HCT116 (cell line): ENCODE data around the gene PRDM7. TPM values are rescaled to one million over a fixed set of nuclear protein-coding genes. Genes with fewer than 3 reads are reported as not detected.

Experiments
- ATAC-seq: fragments of 200-7000 bp; cut with Tn5 transposase; 2 replicates; pipeline ENCODE4 v1.9.1; 2020; ENCODE audit warnings: mild to moderate bottlenecking, moderate library complexity
- BruUV-seq: library from RNA; stranded (reverse); fragments of 400-500 nt; replicated peaks from 2 replicates; lab custom pipeline; 2021; lab: Mats Ljungman, UMichigan
- CTCF ChIA-PET: fragments of 300-600 bp; sonication (Branson Sonifier 250); formaldehyde crosslinking; loops from one replicate; lab custom pipeline; 2021; ENCODE audit warnings: antibody characterized with exemption; lab: Charles Lee
- POLR2A ChIA-PET: fragments of 300-600, 350-600 bp; sonication (Branson Sonifier 250); formaldehyde crosslinking; loops from one replicate; lab custom pipeline; 2021; ENCODE audit warnings: antibody characterized with exemption; lab: Charles Lee
- RAD21 ChIA-PET, 2 experiments: fragments of 300-600 bp; sonication (Branson Sonifier 250); formaldehyde crosslinking; loops; one replicate each; lab custom pipeline; 2023; ENCODE audit warnings: low total read pairs in 2 of 2; ENCODE audit not compliant: uncharacterized antibody in 2 of 2, unreplicated experiment in 2 of 2, low non-redundant PET in 1 of 2; lab: Charles Lee
- DNase-seq: peaks from one replicate; pipeline ENCODE4 v3.0.0-alpha.2; 2010; ENCODE audit warnings: low read depth, low spot score
- H2AFZ ChIP-seq: fragments of 200-600 bp; shearing (Covaris generic), sonication (generic); 2 replicates; pipeline ENCODE4 v1.6.1; 2017; ENCODE audit warnings: low read depth, mixed run types, mixed read lengths, antibody characterized with exemption, low read length; ENCODE audit not compliant: poor library complexity, severe bottlenecking
- H3K27ac ChIP-seq: 2 replicates; pipeline ENCODE4 v1.5.1; 2012; ENCODE audit warnings: low read depth, low read length
- H3K27me3 ChIP-seq: fragments of 200-600 bp; sonication (generic); 2 replicates; pipeline ENCODE4 v1.6.1; 2016; ENCODE audit warnings: mixed run types, low read length, mixed read lengths; ENCODE audit not compliant: insufficient read depth
- H3K36me3 ChIP-seq, 2 experiments: fragments of 200-500 bp in 1 of 2; fragments of 200-600 bp in 1 of 2; sonication (Bioruptor generic) in 1 of 2; sonication (generic) in 1 of 2; 2 replicates each; pipeline versions ENCODE4 v1.5.1 to v1.6.1; 2014 to 2016; ENCODE audit warnings: low read length in 2 of 2, inconsistent platforms in 1 of 2, mixed read lengths in 1 of 2, mixed run types in 1 of 2; ENCODE audit not compliant: insufficient read depth in 2 of 2, control insufficient read depth in 1 of 2
- H3K4me1 ChIP-seq, 2 experiments: fragments of 200-600 bp in 1 of 2; sonication (generic) in 1 of 2; 2 replicates each; pipeline versions ENCODE4 v1.5.1 to v1.6.1; 2012 to 2017; ENCODE audit warnings: low read length in 2 of 2, inconsistent platforms in 1 of 2, mild to moderate bottlenecking in 1 of 2, mixed read lengths in 1 of 2, mixed run types in 1 of 2, moderate library complexity in 1 of 2; ENCODE audit not compliant: insufficient read depth in 2 of 2, control insufficient read depth in 1 of 2
- H3K4me2 ChIP-seq: fragments of 200-600 bp; sonication (generic); 2 replicates; pipeline ENCODE4 v1.6.1; 2017; ENCODE audit warnings: mixed run types, low read length, mixed read lengths
- H3K4me3 ChIP-seq, 2 experiments: fragments of 200-600 bp in 1 of 2; sonication (generic) in 1 of 2; replicated peaks in 1 of 2; 2 replicates each; pipeline ENCODE4 v1.5.1; 2011 to 2016; ENCODE audit warnings: low read length in 2 of 2, control low read depth in 1 of 2, low read depth in 1 of 2, mild to moderate bottlenecking in 1 of 2, mixed read lengths in 1 of 2, mixed run types in 1 of 2
- H3K79me2 ChIP-seq: fragments of 200-600 bp; sonication (generic); 2 replicates; pipeline ENCODE4 v1.6.1; 2017; ENCODE audit warnings: mild to moderate bottlenecking, mixed run types, low read length, moderate library complexity, mixed read lengths; ENCODE audit not compliant: insufficient read depth
- H3K9ac ChIP-seq: fragments of 200-600 bp; sonication (generic); 2 replicates; pipeline ENCODE4 v1.6.1; 2016; ENCODE audit warnings: low read length, mixed read lengths
- H3K9me2 ChIP-seq: fragments of 200-600 bp; sonication (generic), shearing (Covaris generic); 2 replicates; pipeline ENCODE4 v1.6.1; 2017; ENCODE audit warnings: mixed run types, mild to moderate bottlenecking, moderate library complexity; ENCODE audit not compliant: insufficient read depth
- H3K9me3 ChIP-seq, 2 experiments: fragments of 200-500 bp in 1 of 2; fragments of 200-600 bp in 1 of 2; sonication (Bioruptor generic) in 1 of 2; sonication (generic) in 1 of 2; 2 replicates each; pipeline ENCODE4 v1.6.1; 2014 to 2017; ENCODE audit warnings: low read length in 2 of 2, mixed read lengths in 2 of 2, inconsistent platforms in 1 of 2, low read depth in 1 of 2, mild to moderate bottlenecking in 1 of 2, mixed run types in 1 of 2, moderate library complexity in 1 of 2; ENCODE audit not compliant: control insufficient read depth in 1 of 2, insufficient read depth in 1 of 2
- H4K20me1 ChIP-seq: fragments of 200-600 bp; sonication (generic), shearing (Covaris generic); 2 replicates; pipeline ENCODE4 v1.6.1; 2017; ENCODE audit warnings: mixed run types, mild to moderate bottlenecking, moderate library complexity; ENCODE audit not compliant: insufficient read depth
- CEBPB ChIP-seq: IDR thresholded peaks from 2 replicates; pipeline ENCODE4 v1.6.1; 2012; ENCODE audit warnings: low read depth
- CTCF ChIP-seq, 3 experiments: fragments of 200-600 bp in 1 of 3; sonication (generic) in 1 of 3; IDR thresholded peaks in 2 of 3; conservative IDR thresholded peaks in 1 of 3; 2 replicates each; pipeline ENCODE4 v1.5.1; 2012 to 2017; ENCODE audit warnings: low read depth in 2 of 3, low read length in 2 of 3, antibody characterized with exemption in 1 of 3, borderline replicate concordance in 1 of 3, control low read depth in 1 of 3, mild to moderate bottlenecking in 1 of 3, mixed read lengths in 1 of 3, mixed run types in 1 of 3, moderate library complexity in 1 of 3; ENCODE audit not compliant: insufficient read depth in 1 of 3
- EZH2 ChIP-seq: fragments of 200-600 bp; sonication (generic); IDR thresholded peaks from 2 replicates; pipeline ENCODE4 v1.6.1; 2017; ENCODE audit warnings: antibody characterized with exemption, mixed run types
- EZH2phosphoT487 ChIP-seq: fragments of 200-600 bp; IDR thresholded peaks from 2 replicates; pipeline ENCODE4 v1.6.1; 2018; ENCODE audit warnings: antibody characterized with exemption, borderline replicate concordance
- FOSL1 ChIP-seq: IDR thresholded peaks from 2 replicates; pipeline ENCODE4 v1.6.1; 2012; ENCODE audit warnings: low read depth
- JUND ChIP-seq: IDR thresholded peaks from 2 replicates; pipeline ENCODE4 v1.6.1; 2012
- POLR2A ChIP-seq: IDR thresholded peaks from 2 replicates; pipeline ENCODE4 v1.7.0; 2011; ENCODE audit warnings: borderline replicate concordance; ENCODE audit not compliant: insufficient read depth, insufficient read length; ENCODE audit errors: extremely low read depth
- RAD21 ChIP-seq: IDR thresholded peaks from 2 replicates; pipeline ENCODE4 v1.6.1; 2012; ENCODE audit warnings: low read depth, mild to moderate bottlenecking
- REST ChIP-seq: IDR thresholded peaks from 2 replicates; pipeline ENCODE4 v1.6.1; 2012; ENCODE audit warnings: low read depth
- SRF ChIP-seq: IDR thresholded peaks from 2 replicates; pipeline ENCODE4 v1.6.1; 2012; ENCODE audit warnings: low read depth
- TCF7L2 ChIP-seq: IDR thresholded peaks from 2 replicates; pipeline ENCODE4 v1.7.0; 2011; ENCODE audit warnings: borderline replicate concordance, inconsistent platforms; ENCODE audit not compliant: insufficient read depth, insufficient read length; ENCODE audit errors: extremely low read depth
- YY1 ChIP-seq: IDR thresholded peaks from 2 replicates; pipeline ENCODE4 v1.6.1; 2011; ENCODE audit warnings: low read length, low read depth, moderate library complexity, mild to moderate bottlenecking; ENCODE audit not compliant: insufficient replicate concordance; ENCODE audit errors: extremely low read depth
- ZFX ChIP-seq: fragments of 450-650 bp; IDR thresholded peaks from 2 replicates; pipeline ENCODE4 v1.6.1; 2017
- intact Hi-C: fragments of 100-400 bp; cut with micrococcal nuclease; formaldehyde crosslinking; loops from 2 replicates; pipeline ENCODE4 v1.10.0; 2022
- total RNA-seq: library from RNA; stranded (reverse); gene quantifications from one replicate; pipeline ENCODE4 v1.2.1, GENCODE V29; 2021; ENCODE audit not compliant: unreplicated experiment
- TF ChIP-seq, protein P1 (sequence below): IDR thresholded peaks from 2 replicates; pipeline ENCODE4 v1.6.1; 2011; ENCODE audit warnings: mild to moderate bottlenecking, low read length, moderate library complexity; ENCODE audit not compliant: insufficient replicate concordance; ENCODE audit errors: extremely low read depth

Gene PRDM7
- total RNA-seq, 1 experiment from 2014 or later, result 0.07 TPM

GRCh38 chr16:90043526-90043925, 33.6 kb downstream of the PRDM7 start:
- H3K36me3 ChIP-seq, result peaks cover 24 to 37% of the 10 kb centered on the region in 2 experiments; a peak in 3 of 4 replicates
- CTCF ChIA-PET, result interaction anchor here (1.0 to 1.3 kb wide), 2 partner anchors 9 to 23 kb away, joined by 3 read pairs; no protein-coding TSS in a partner anchor
- H3K27me3 ChIP-seq, result no peaks in the 10 kb centered on the region
- peaks cover 15 to 38% of the 10 kb centered on the region in 2 experiments for H3K4me1 ChIP-seq
- no peak overlapping the region for H2AFZ ChIP-seq
- H3K9ac ChIP-seq, result peak overlapping the region; percentile 11; the same call in 1 of the 2 replicates
- BruUV-seq, result no TSS peak
- no peak for DNase-seq
- peak overlapping the region; percentile 54 for H3K4me2 ChIP-seq
- H3K9me2 ChIP-seq, result no peaks in the 10 kb centered on the region
- POLR2A ChIA-PET, result interaction anchor here (1.2 kb wide), 1 partner anchor 10 kb away, joined by 3 read pairs; no protein-coding TSS in a partner anchor
- intact Hi-C loops, result no loop called here
- ATAC-seq, result no peak
- no peaks in the 10 kb centered on the region for H3K9me3 ChIP-seq
- no peaks in the 10 kb centered on the region for H3K79me2 ChIP-seq
- no peaks in the 10 kb centered on the region for H4K20me1 ChIP-seq
- TF ChIP-seq CTCF (IDR thresholded peaks at IDR 0.05 in 2 of 3, conservative IDR thresholded peaks at IDR 0.05 in 1 of 3; ENCODE audit: borderline replicate concordance in 1 of 3, insufficient read depth in 1 of 3, low read depth in 2 of 3, low read length in 2 of 3) (no peak), POLR2A (no peak), REST (no peak), JUND (no peak), RAD21 (no peak), CEBPB (no peak), FOSL1 (no peak), EZH2phosphoT487 (no peak), ZFX (no peak), SRF (no peak), TCF7L2 (no peak), EZH2 (no peak), YY1 (no peak)
- TF ChIP-seq, protein P1, sequence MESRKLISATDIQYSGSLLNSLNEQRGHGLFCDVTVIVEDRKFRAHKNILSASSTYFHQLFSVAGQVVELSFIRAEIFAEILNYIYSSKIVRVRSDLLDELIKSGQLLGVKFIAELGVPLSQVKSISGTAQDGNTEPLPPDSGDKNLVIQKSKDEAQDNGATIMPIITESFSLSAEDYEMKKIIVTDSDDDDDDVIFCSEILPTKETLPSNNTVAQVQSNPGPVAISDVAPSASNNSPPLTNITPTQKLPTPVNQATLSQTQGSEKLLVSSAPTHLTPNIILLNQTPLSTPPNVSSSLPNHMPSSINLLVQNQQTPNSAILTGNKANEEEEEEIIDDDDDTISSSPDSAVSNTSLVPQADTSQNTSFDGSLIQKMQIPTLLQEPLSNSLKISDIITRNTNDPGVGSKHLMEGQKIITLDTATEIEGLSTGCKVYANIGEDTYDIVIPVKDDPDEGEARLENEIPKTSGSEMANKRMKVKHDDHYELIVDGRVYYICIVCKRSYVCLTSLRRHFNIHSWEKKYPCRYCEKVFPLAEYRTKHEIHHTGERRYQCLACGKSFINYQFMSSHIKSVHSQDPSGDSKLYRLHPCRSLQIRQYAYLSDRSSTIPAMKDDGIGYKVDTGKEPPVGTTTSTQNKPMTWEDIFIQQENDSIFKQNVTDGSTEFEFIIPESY, result no peak
- H3K27ac ChIP-seq, result peak overlapping the region; percentile 41
- RAD21 ChIA-PET, result no interaction called here
- H3K4me3 ChIP-seq, result no peak overlapping the region
